H1 (cell line): ENCODE data around the gene ZMIZ1. TPM values are rescaled to one million over a fixed set of nuclear protein-coding genes. Genes with fewer than 3 reads are reported as not detected.
A peak's percentile ranks its signal among the peaks of the same experiment; 100 is the strongest.

Experiments
- CTCF ChIA-PET: fragments of 300-600 bp; sonication (Branson Sonifier 250); formaldehyde crosslinking; loops from one replicate; lab custom pipeline; 2021; ENCODE audit not compliant: partially characterized antibody; lab: Charles Lee
- POLR2A ChIA-PET: fragments of 300-600 bp; sonication (Branson Sonifier 250); formaldehyde crosslinking; loops from one replicate; lab custom pipeline; 2021; ENCODE audit warnings: inconsistent platforms; ENCODE audit not compliant: partially characterized antibody; lab: Charles Lee
- DNase-seq, 2 experiments: peaks; one replicate each; pipeline versions ENCODE4 v3.0.0 to v3.0.0-alpha.2; 2010 to 2022; ENCODE audit warnings: low spot score in 2 of 2, low read depth in 1 of 2, mixed read lengths in 1 of 2
- FAIRE-seq: peaks from 2 replicates; lab custom pipeline; 2011; peaks lifted over from hg19 to GRCh38; lab: Jason Lieb, UNC
- H2AFZ ChIP-seq: 2 replicates; pipeline ENCODE4 v1.8.1; 2012; ENCODE audit warnings: low read length, inconsistent platforms
- H2AK5ac ChIP-seq: 2 replicates; pipeline ENCODE4 v1.6.1; 2013; ENCODE audit warnings: low read depth, low read length
- H2BK120ac ChIP-seq: replicated peaks from 2 replicates; pipeline ENCODE3; 2013; ENCODE audit warnings: low read depth, low read length, inconsistent platforms
- H2BK12ac ChIP-seq: 2 replicates; pipeline ENCODE4 v1.6.1; 2013; ENCODE audit warnings: low read depth, low read length
- H2BK15ac ChIP-seq: 2 replicates; pipeline ENCODE4 v1.6.1; 2013; ENCODE audit warnings: low read length
- H2BK20ac ChIP-seq: 2 replicates; pipeline ENCODE4 v1.6.1; 2013; ENCODE audit warnings: low read length
- H2BK5ac ChIP-seq: 2 replicates; pipeline ENCODE4 v1.6.1; 2013; ENCODE audit warnings: low read depth, low read length
- H3K14ac ChIP-seq: 2 replicates; pipeline ENCODE4 v1.6.1; 2013; ENCODE audit warnings: inconsistent platforms; ENCODE audit not compliant: insufficient read length
- H3K18ac ChIP-seq: 2 replicates; pipeline ENCODE4 v1.6.1; 2013; ENCODE audit warnings: low read length; ENCODE audit errors: extremely low read depth
- H3K23ac ChIP-seq: 2 replicates; pipeline ENCODE4 v1.6.1; 2013; ENCODE audit warnings: inconsistent platforms; ENCODE audit not compliant: insufficient read length
- H3K23me2 ChIP-seq: 2 replicates; pipeline ENCODE4 v1.6.1; 2013; ENCODE audit warnings: low read depth, low read length
- H3K27ac ChIP-seq: 2 replicates; pipeline ENCODE4 v1.6.1; 2011; ENCODE audit warnings: low read depth, low read length, inconsistent platforms
- H3K27me3 ChIP-seq, 4 experiments: replicated peaks in 1 of 4; 1 replicate in 1 of 4; 2 replicates in 3 of 4; pipeline versions ENCODE4 v1.6.1 to v1.8.1; 2011 to 2013; ENCODE audit warnings: low read length in 3 of 4, mild to moderate bottlenecking in 3 of 4, inconsistent platforms in 2 of 4, mixed read lengths in 2 of 4, moderate library complexity in 1 of 4; ENCODE audit not compliant: control insufficient read depth in 3 of 4, insufficient read depth in 3 of 4; ENCODE audit errors: extremely low read depth in 1 of 4
- H3K36me3 ChIP-seq, 4 experiments: 2 replicates each; pipeline versions ENCODE4 v1.6.1 to v1.8.1; 2011 to 2013; ENCODE audit warnings: mild to moderate bottlenecking in 4 of 4, low read length in 3 of 4, moderate library complexity in 2 of 4, control low read depth in 1 of 4, inconsistent platforms in 1 of 4; ENCODE audit not compliant: insufficient read depth in 4 of 4, control insufficient read depth in 2 of 4
- H3K4ac ChIP-seq: replicated peaks from 2 replicates; pipeline ENCODE3; 2013; ENCODE audit warnings: low read length, low read depth, mixed read lengths, inconsistent platforms; ENCODE audit not compliant: insufficient read length
- H3K4me1 ChIP-seq, 4 experiments: replicated peaks in 1 of 4; 1 replicate in 1 of 4; 2 replicates in 3 of 4; pipeline versions ENCODE4 v1.6.1 to v1.8.1; 2011 to 2013; ENCODE audit warnings: low read length in 3 of 4, inconsistent platforms in 2 of 4, mixed read lengths in 1 of 4; ENCODE audit not compliant: insufficient read depth in 4 of 4, control insufficient read depth in 3 of 4
- H3K4me2 ChIP-seq, 2 experiments: 2 replicates each; pipeline versions ENCODE4 v1.6.1 to v1.8.1; 2011 to 2013; ENCODE audit warnings: low read depth in 2 of 2, low read length in 2 of 2, control low read depth in 1 of 2, inconsistent platforms in 1 of 2, mild to moderate bottlenecking in 1 of 2; ENCODE audit not compliant: insufficient read depth in 1 of 2
- H3K4me3 ChIP-seq, 4 experiments: fragments of 200-600, 300-600 bp in 1 of 4; sonication (generic), shearing (Covaris generic), sonication (Bioruptor Twin) in 1 of 4; 2 replicates each; pipeline versions ENCODE4 v1.5.1 to v1.8.1; 2011 to 2016; ENCODE audit warnings: low read length in 4 of 4, low read depth in 3 of 4, control low read depth in 2 of 4, inconsistent platforms in 2 of 4, mild to moderate bottlenecking in 2 of 4, mixed read lengths in 1 of 4, moderate library complexity in 1 of 4; ENCODE audit not compliant: insufficient read depth in 2 of 4; ENCODE audit errors: extremely low read depth in 1 of 4
- H3K56ac ChIP-seq: replicated peaks from 2 replicates; pipeline ENCODE3; 2013; ENCODE audit warnings: low read depth, mild to moderate bottlenecking, mixed read lengths, low read length, inconsistent platforms; ENCODE audit not compliant: insufficient read length
- H3K79me1 ChIP-seq: 2 replicates; pipeline ENCODE4 v1.6.1; 2013; ENCODE audit warnings: low read depth, low read length, control low read depth
- H3K79me2 ChIP-seq, 2 experiments: 2 replicates each; pipeline versions ENCODE4 v1.6.1 to v1.8.1; 2012 to 2013; ENCODE audit warnings: low read length in 2 of 2, mild to moderate bottlenecking in 2 of 2, inconsistent platforms in 1 of 2; ENCODE audit not compliant: insufficient read depth in 2 of 2, control insufficient read depth in 1 of 2
- H3K9ac ChIP-seq, 4 experiments: replicated peaks in 1 of 4; 1 replicate in 1 of 4; 2 replicates in 3 of 4; pipeline versions ENCODE4 v1.6.1 to v1.8.1; 2011 to 2013; ENCODE audit warnings: low read depth in 3 of 4, low read length in 3 of 4, control low read depth in 2 of 4, mild to moderate bottlenecking in 2 of 4, moderate library complexity in 2 of 4, inconsistent platforms in 1 of 4; ENCODE audit errors: extremely low read depth in 1 of 4
- H3K9me3 ChIP-seq, 2 experiments: 2 replicates each; pipeline versions ENCODE4 v1.6.1 to v1.8.1; 2012 to 2013; ENCODE audit warnings: mild to moderate bottlenecking in 2 of 2, moderate library complexity in 2 of 2, control low read depth in 1 of 2, inconsistent platforms in 1 of 2, low read depth in 1 of 2, low read length in 1 of 2, mixed read lengths in 1 of 2; ENCODE audit not compliant: insufficient read depth in 2 of 2
- H4K20me1 ChIP-seq, 2 experiments: replicated peaks in 1 of 2; 2 replicates each; pipeline versions ENCODE3 to v1.8.1; 2011 to 2013; ENCODE audit warnings: inconsistent platforms in 2 of 2, low read length in 2 of 2, mild to moderate bottlenecking in 1 of 2; ENCODE audit not compliant: insufficient read depth in 2 of 2, control insufficient read depth in 1 of 2
- H4K5ac ChIP-seq: 2 replicates; pipeline ENCODE4 v1.6.1; 2013; ENCODE audit warnings: low read length, low read depth, mixed read lengths, inconsistent platforms; ENCODE audit not compliant: insufficient read length
- H4K8ac ChIP-seq: 2 replicates; pipeline ENCODE4 v1.8.0; 2013; ENCODE audit warnings: mild to moderate bottlenecking, moderate library complexity, low read length, inconsistent platforms; ENCODE audit not compliant: insufficient read depth; ENCODE audit errors: extremely low read depth
- H4K91ac ChIP-seq: replicated peaks from 2 replicates; pipeline ENCODE3; 2013; ENCODE audit warnings: low read length, mixed read lengths, inconsistent platforms; ENCODE audit not compliant: insufficient read length
- CTBP2 ChIP-seq: IDR thresholded peaks from 2 replicates; pipeline ENCODE4 v1.7.0; 2011; ENCODE audit warnings: borderline replicate concordance, mild to moderate bottlenecking, moderate library complexity, mixed read lengths, low read length; ENCODE audit not compliant: insufficient read depth, insufficient read length
- NANOG ChIP-seq: IDR thresholded peaks from 2 replicates; pipeline ENCODE4 v1.6.1; 2011; ENCODE audit warnings: low read length, low read depth, mild to moderate bottlenecking, inconsistent platforms; ENCODE audit not compliant: insufficient read depth, poor library complexity, severe bottlenecking
- WGBS, 2 experiments: shearing (Covaris generic) in 1 of 2; methylation state at CpG; one replicate each; pipeline versions ENCODE4 v1.1.6 to v1.1.7; 2013 to 2015; ENCODE audit warnings: low lambda C conversion rate in 2 of 2, mixed read lengths in 2 of 2, inconsistent platforms in 1 of 2, low coverage in 1 of 2, missing lambda C conversion rate in 1 of 2; ENCODE audit not compliant: insufficient replicate concordance in 2 of 2, insufficient coverage in 1 of 2, insufficient read length in 1 of 2; ENCODE audit errors: extremely low coverage in 1 of 2, missing lambda C conversion rate in 1 of 2; 5-methylcytosine and 5-hydroxymethylcytosine counted together
- polyA plus RNA-seq, 7 experiments: library from polyadenylated mRNA; depleted of rRNA in 3 of 7; stranded (reverse) in 5 of 7; unstranded in 2 of 7; fragments of >200 nt in 5 of 7; fragments of 200-250 nt in 2 of 7; gene quantifications; 1 replicate in 5 of 7; 2 replicates in 1 of 7; 4 replicates in 1 of 7; pipeline versions ENCODE4 v1.2.1 to v1.2.3, GENCODE V29; 2011 to 2013; ENCODE audit warnings: missing spikeins in 2 of 7, mixed read lengths in 2 of 7
- total RNA-seq: library from RNA; stranded (reverse); fragmentation: NEBNext Ultra II Directional; extraction: Animal tissue kit (Norgen Biotek cat#: 25700); gene quantifications from 2 replicates; pipeline ENCODE4 v1.2.1, GENCODE V29; 2021

Gene ZMIZ1
- total and polyA plus RNA-seq, 2 of the 8 experiments (the other 6 are each of a cell fraction or from before 2014, with no cell fraction given): 8.1 to 28.0 TPM

DNA sequence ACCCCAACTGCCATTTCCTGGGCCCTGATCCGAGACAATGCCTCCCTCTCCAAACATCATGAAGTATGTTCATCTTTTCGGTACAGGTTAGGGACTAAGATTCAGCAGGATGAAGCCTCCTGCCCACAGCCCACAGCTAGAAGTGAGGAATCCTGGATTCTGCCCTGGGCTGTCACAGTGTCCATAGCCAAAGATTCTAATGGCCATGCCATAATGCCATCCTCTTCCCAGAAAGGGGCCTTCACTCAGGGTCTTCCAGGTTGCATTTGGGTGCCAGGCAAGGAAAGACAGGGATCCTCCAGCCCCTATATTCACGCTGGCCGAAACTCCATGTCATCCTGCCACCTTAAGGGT is 15.7 kb upstream of the ZMIZ1 start:
- no peaks in the 10 kb centered on the region for H4K20me1 ChIP-seq
- no peak for TF ChIP-seq NANOG
- no peak for TF ChIP-seq CTBP2
- H3K79me2 ChIP-seq: no peaks in the 10 kb centered on the region
- H3K56ac ChIP-seq: no peak overlapping the region
- no peak overlapping the region for H3K4me2 ChIP-seq
- H3K23me2 ChIP-seq: no peaks in the 10 kb centered on the region
- no peak overlapping the region for H2BK15ac ChIP-seq
- 0 out of 2 replicates have a peak overlapping the region, but pooled peaks have one; percentile 22 for H2BK20ac ChIP-seq
- no peak overlapping the region for H3K27ac ChIP-seq
- peaks cover 0 to 35% (median 19%) of the 10 kb centered on the region in 4 experiments; a peak in 6 of 7 replicates for H3K4me1 ChIP-seq
- DNase-seq (no peak), FAIRE-seq (no peak)
- H3K14ac ChIP-seq: no peak overlapping the region
- peaks cover 0 to 8% (median 0%) of the 10 kb centered on the region in 4 experiments; a peak in 2 of 7 replicates for H3K27me3 ChIP-seq
- no peak overlapping the region for H3K4me3 ChIP-seq
- no peak overlapping the region for H4K8ac ChIP-seq
- WGBS, 2 experiments: 86% methylated on average over 4 of the region's 4 CpGs; no CpG with 5 or more reads in 1 of the 2 experiments
- H3K23ac ChIP-seq: no peak overlapping the region
- peak overlapping the region; percentile 64; the same call in 1 of the 2 replicates for H2BK12ac ChIP-seq
- H3K9me3 ChIP-seq: no peaks in the 10 kb centered on the region
- no peaks in the 10 kb centered on the region for H3K36me3 ChIP-seq
- H3K4ac ChIP-seq: no peak overlapping the region
- H4K91ac ChIP-seq: no peak overlapping the region
- CTCF ChIA-PET: interaction anchor here (0.7 to 2.5 kb wide), 11 partner anchors 10 to 1006 kb away, joined by 3 to 10 read pairs (median 4); no protein-coding TSS in a partner anchor
- H4K5ac ChIP-seq: no peak overlapping the region
- 0 out of 2 replicates have a peak overlapping the region, but pooled peaks have one; percentile 67 for H2AK5ac ChIP-seq
- peak overlapping the region; percentile 19; the same call in 1 of the 2 replicates for H2BK5ac ChIP-seq
- H2AFZ ChIP-seq: no peak overlapping the region
- no peak overlapping the region for H2BK120ac ChIP-seq
- 0 out of 2 replicates have a peak overlapping the region, but pooled peaks have one; percentile 38 for H3K18ac ChIP-seq
- POLR2A ChIA-PET: no interaction called here
- no peaks in the 10 kb centered on the region for H3K79me1 ChIP-seq
- no peak overlapping the region for H3K9ac ChIP-seq
